Neural cell (in vitro differentiated cells): ENCODE measurements around the gene PCGF3. TPM values are rescaled to one million over a fixed set of nuclear protein-coding genes. Genes with fewer than 3 reads are reported as not detected.

Source experiments
- H2AFZ ChIP-seq: fragments of 200-600, 300-800 bp; sonication (generic), shearing (Covaris generic); 2 replicates; pipeline ENCODE4 v1.6.0; 2014; ENCODE audit warnings: low read depth, mild to moderate bottlenecking, antibody characterized with exemption, low read length, moderate library complexity
- H3F3A ChIP-seq: fragments of 200-600 bp; shearing (Covaris generic); 2 replicates; pipeline ENCODE4 v1.6.1; 2016; ENCODE audit warnings: mild to moderate bottlenecking, moderate library complexity, mixed read lengths, antibody characterized with exemption, low read length; ENCODE audit not compliant: insufficient read depth, poor library complexity, severe bottlenecking
- H3K27ac ChIP-seq: fragments of 200-600, 300-800 bp; sonication (generic), shearing (Covaris generic); 2 replicates; pipeline ENCODE4 v1.5.1; 2014; ENCODE audit warnings: mild to moderate bottlenecking, low read length, moderate library complexity
- H3K27me3 ChIP-seq: fragments of 300-800, 200-600 bp; sonication (generic), shearing (Covaris generic); 2 replicates; pipeline ENCODE4 v1.6.0; 2014; ENCODE audit warnings: mild to moderate bottlenecking, low read depth, low read length, moderate library complexity; ENCODE audit not compliant: insufficient read depth
- H3K36me3 ChIP-seq: fragments of 300-800, 200-600 bp; sonication (generic), shearing (Covaris generic); 2 replicates; pipeline ENCODE4 v1.5.1; 2014; ENCODE audit warnings: mild to moderate bottlenecking, antibody characterized with exemption, low read length, moderate library complexity; ENCODE audit not compliant: insufficient read depth
- H3K4me2 ChIP-seq: fragments of 300-800, 200-600 bp; sonication (generic), shearing (Covaris generic); 2 replicates; pipeline ENCODE4 v1.6.0; 2014; ENCODE audit warnings: mild to moderate bottlenecking, low read length
- H3K4me3 ChIP-seq: fragments of 300-800, 200-600 bp; sonication (generic), shearing (Covaris generic); 2 replicates; pipeline ENCODE4 v1.5.1; 2014; ENCODE audit warnings: mild to moderate bottlenecking, low read length, moderate library complexity
- H3K79me2 ChIP-seq: fragments of 200-600 bp; shearing (Covaris generic); replicated peaks from 2 replicates; pipeline ENCODE4 v1.6.0; 2014; ENCODE audit warnings: mild to moderate bottlenecking, low read length, moderate library complexity; ENCODE audit not compliant: insufficient read depth
- H3K9ac ChIP-seq: fragments of 300-800, 200-600 bp; sonication (generic), shearing (Covaris generic); 2 replicates; pipeline ENCODE4 v1.6.1; 2016; ENCODE audit warnings: mild to moderate bottlenecking, low read length, mixed read lengths
- H3K9me2 ChIP-seq: fragments of 200-600 bp; shearing (Covaris generic); 2 replicates; pipeline ENCODE4 v1.6.1; 2016; ENCODE audit warnings: mild to moderate bottlenecking, low read length, mixed read lengths; ENCODE audit not compliant: insufficient read depth
- H3K9me3 ChIP-seq: fragments of 200-600, 300-800 bp; sonication (generic), shearing (Covaris generic); 2 replicates; pipeline ENCODE4 v1.6.1; 2016; ENCODE audit warnings: mild to moderate bottlenecking, mixed run types, low read length, moderate library complexity, mixed read lengths
- H4K20me1 ChIP-seq: fragments of 200-600 bp; shearing (Covaris generic); 2 replicates; pipeline ENCODE4 v1.6.1; 2016; ENCODE audit warnings: mild to moderate bottlenecking, mixed run types; ENCODE audit not compliant: insufficient read depth
- CTCF ChIP-seq: fragments of 450-650 bp; IDR thresholded peaks from 2 replicates; pipeline ENCODE4 v1.5.1; 2014; ENCODE audit warnings: antibody characterized with exemption, mild to moderate bottlenecking, moderate library complexity; ENCODE audit not compliant: poor library complexity, severe bottlenecking
- EP300 ChIP-seq: fragments of 450-650 bp; conservative IDR thresholded peaks from 2 replicates; pipeline ENCODE4 v1.6.1; 2014; ENCODE audit warnings: antibody characterized with exemption, mild to moderate bottlenecking, moderate library complexity; ENCODE audit not compliant: poor library complexity, severe bottlenecking
- EZH2 ChIP-seq: fragments of 200-600, 300-800 bp; shearing (Covaris generic), sonication (generic); IDR thresholded peaks from 2 replicates; pipeline ENCODE4 v1.6.1; 2014; ENCODE audit warnings: antibody characterized with exemption, low read length, borderline replicate concordance, mild to moderate bottlenecking; ENCODE audit not compliant: insufficient read depth, poor library complexity, severe bottlenecking
- MXI1 ChIP-seq: fragments of 450-650 bp; conservative IDR thresholded peaks from 2 replicates; pipeline ENCODE4 v1.6.1; 2014; ENCODE audit warnings: antibody characterized with exemption, mild to moderate bottlenecking; ENCODE audit not compliant: poor library complexity, severe bottlenecking
- POLR2AphosphoS5 ChIP-seq: IDR thresholded peaks from 2 replicates; pipeline ENCODE4 v1.6.1; 2012
- RAD21 ChIP-seq: fragments of 450-650 bp; conservative IDR thresholded peaks from 2 replicates; pipeline ENCODE4 v1.6.1; 2014; ENCODE audit warnings: antibody characterized with exemption, mild to moderate bottlenecking, moderate library complexity
- SMC3 ChIP-seq: fragments of 450-650 bp; conservative IDR thresholded peaks from 2 replicates; pipeline ENCODE4 v1.6.1; 2014; ENCODE audit warnings: antibody characterized with exemption, mild to moderate bottlenecking, moderate library complexity; ENCODE audit not compliant: poor library complexity
- TAF1 ChIP-seq: IDR thresholded peaks from 2 replicates; pipeline ENCODE4 v1.6.1; 2012; ENCODE audit warnings: low read depth
- polyA plus RNA-seq: library from polyadenylated mRNA; depleted of rRNA; stranded (reverse); fragments of >200 nt; gene quantifications from 2 replicates; pipeline ENCODE4 v1.2.3, GENCODE V29; 2014
- TF ChIP-seq, protein P1 (sequence below): IDR thresholded peaks from 2 replicates; pipeline ENCODE4 v1.6.1; 2012; ENCODE audit warnings: borderline replicate concordance

PCGF3 gene
- polyA plus RNA-seq, 1 donor from 2014 or later = 117 TPM

DNA sequence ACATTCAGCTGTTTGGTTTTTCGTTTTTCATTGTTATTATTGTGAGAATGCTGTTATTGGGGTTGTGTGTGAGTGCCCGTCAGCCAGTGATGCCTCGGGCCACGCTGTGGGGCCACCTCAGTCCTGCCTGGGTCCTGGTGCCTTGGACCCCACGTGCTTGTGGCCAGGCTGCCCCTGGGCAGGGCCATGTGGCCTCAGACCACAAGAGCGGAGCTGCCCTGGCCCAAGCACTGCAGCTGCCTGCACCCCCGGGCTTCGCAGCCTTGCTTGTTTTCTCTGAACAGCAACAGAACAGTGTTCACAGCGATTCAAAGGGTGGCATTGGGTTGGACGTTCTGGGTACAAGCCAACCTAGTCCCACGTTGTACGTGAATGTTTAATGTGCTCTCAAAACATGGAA lies 63.4 kb downstream of the PCGF3 start:
- Histone ChIP-seq H3K4me2 (no peak overlapping the region), H3K36me3 (peaks cover 17% of the 10 kb centered on the region), H3K4me3 (no peak overlapping the region), H3K9me2 (no peaks in the 10 kb centered on the region), H3K27me3 (no peaks in the 10 kb centered on the region), H4K20me1 (peaks cover 15% of the 10 kb centered on the region), H2AFZ (no peak overlapping the region), H3F3A (no peaks in the 10 kb centered on the region), H3K27ac (no peak overlapping the region), H3K9ac (no peak overlapping the region), H3K79me2 (peaks cover 7% of the 10 kb centered on the region), H3K9me3 (no peaks in the 10 kb centered on the region)
- TF ChIP-seq, protein P1, sequence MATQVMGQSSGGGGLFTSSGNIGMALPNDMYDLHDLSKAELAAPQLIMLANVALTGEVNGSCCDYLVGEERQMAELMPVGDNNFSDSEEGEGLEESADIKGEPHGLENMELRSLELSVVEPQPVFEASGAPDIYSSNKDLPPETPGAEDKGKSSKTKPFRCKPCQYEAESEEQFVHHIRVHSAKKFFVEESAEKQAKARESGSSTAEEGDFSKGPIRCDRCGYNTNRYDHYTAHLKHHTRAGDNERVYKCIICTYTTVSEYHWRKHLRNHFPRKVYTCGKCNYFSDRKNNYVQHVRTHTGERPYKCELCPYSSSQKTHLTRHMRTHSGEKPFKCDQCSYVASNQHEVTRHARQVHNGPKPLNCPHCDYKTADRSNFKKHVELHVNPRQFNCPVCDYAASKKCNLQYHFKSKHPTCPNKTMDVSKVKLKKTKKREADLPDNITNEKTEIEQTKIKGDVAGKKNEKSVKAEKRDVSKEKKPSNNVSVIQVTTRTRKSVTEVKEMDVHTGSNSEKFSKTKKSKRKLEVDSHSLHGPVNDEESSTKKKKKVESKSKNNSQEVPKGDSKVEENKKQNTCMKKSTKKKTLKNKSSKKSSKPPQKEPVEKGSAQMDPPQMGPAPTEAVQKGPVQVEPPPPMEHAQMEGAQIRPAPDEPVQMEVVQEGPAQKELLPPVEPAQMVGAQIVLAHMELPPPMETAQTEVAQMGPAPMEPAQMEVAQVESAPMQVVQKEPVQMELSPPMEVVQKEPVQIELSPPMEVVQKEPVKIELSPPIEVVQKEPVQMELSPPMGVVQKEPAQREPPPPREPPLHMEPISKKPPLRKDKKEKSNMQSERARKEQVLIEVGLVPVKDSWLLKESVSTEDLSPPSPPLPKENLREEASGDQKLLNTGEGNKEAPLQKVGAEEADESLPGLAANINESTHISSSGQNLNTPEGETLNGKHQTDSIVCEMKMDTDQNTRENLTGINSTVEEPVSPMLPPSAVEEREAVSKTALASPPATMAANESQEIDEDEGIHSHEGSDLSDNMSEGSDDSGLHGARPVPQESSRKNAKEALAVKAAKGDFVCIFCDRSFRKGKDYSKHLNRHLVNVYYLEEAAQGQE = no peak
- TF ChIP-seq POLR2AphosphoS5 (no peak), TAF1 (no peak), SMC3 (no peak), RAD21 (no peak), EP300 (no peak), MXI1 (no peak), EZH2 (no peak), CTCF (no peak)

- H3K27ac ChIP-seq = no peak overlapping the region
- peaks cover 17% of the 10 kb centered on the region for H3K36me3 ChIP-seq
- TF ChIP-seq MXI1 = no peak
- TF ChIP-seq TAF1 = no peak
- no peak for TF ChIP-seq CTCF
- TF ChIP-seq RAD21 = no peak
- TF ChIP-seq, protein P1 = no peak
- no peak for TF ChIP-seq EZH2
- no peak for TF ChIP-seq SMC3
- no peak for TF ChIP-seq POLR2AphosphoS5
- TF ChIP-seq EP300 = no peak
- peaks cover 7% of the 10 kb centered on the region for H3K79me2 ChIP-seq
- H3K4me3 ChIP-seq = no peak overlapping the region
- no peaks in the 10 kb centered on the region for H3K9me3 ChIP-seq
- H3K4me2 ChIP-seq = no peak overlapping the region
- no peak overlapping the region for H2AFZ ChIP-seq
- no peaks in the 10 kb centered on the region for H3K9me2 ChIP-seq
- H3K9ac ChIP-seq = no peak overlapping the region
- peaks cover 15% of the 10 kb centered on the region for H4K20me1 ChIP-seq
- no peaks in the 10 kb centered on the region for H3K27me3 ChIP-seq
- H3F3A ChIP-seq = no peaks in the 10 kb centered on the region
These were observed 63.9 kb downstream of the PCGF3 start for GRCh38 chr4:769511-769910.
